NCI-H1694 (cell line): ENCODE measurements around the gene ARHGAP45.

Experiments used
- DNase-seq: peaks from one replicate; lab custom pipeline; 2025; lab: John Stamatoyannopoulos, UW

Gene ARHGAP45

DNA sequence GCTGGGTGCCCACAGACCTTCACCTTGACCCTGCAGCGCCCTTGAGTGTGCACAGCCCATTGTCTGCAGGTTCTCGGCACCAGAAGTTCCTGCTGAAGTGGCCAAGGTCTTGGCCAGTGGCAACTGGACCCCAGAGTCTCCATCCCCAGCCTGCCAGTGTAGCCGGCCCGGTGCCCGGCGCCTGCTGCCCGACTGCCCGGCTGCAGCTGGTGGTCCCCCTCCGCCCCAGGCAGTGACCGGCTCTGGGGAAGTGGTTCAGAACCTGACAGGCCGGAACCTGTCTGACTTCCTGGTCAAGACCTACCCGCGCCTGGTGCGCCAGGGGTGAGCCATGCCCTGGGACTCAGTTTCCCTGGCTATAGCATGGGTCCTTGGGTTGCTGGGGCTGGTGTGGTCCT, 11.9 kb upstream of the ARHGAP45 start:
- DNase-seq = no peak

DNA sequence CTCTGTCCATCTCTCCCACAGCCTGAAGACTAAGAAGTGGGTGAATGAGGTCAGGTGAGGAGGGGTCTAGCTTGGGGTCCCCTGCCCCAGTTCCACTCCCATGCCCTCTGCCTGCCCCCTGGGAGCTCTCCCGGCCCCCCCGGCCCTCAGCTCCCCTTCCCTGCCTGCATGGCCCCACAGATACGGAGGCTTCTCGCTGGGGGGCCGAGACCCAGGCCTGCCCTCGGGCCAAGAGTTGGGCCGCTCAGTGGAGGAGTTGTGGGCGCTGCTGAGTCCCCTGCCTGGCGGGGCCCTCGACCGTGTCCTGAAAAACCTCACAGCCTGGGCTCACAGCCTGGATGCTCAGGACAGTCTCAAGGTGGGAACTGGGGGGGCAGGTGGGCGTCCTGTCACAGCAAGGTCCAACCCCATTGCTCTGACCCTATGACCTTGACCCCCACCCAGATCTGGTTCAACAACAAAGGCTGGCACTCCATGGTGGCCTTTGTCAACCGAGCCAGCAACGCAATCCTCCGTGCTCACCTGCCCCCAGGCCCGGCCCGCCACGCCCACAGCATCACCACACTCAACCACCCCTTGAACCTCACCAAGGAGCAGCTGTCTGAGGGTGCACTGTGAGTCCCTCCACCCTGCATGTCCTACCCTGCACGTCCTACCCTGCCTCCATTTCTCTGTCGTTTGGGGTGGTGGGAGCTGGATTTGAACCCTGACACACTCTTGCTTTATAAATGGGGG, 10.9 kb upstream of the ARHGAP45 start:
- DNase-seq = no peak

DNA sequence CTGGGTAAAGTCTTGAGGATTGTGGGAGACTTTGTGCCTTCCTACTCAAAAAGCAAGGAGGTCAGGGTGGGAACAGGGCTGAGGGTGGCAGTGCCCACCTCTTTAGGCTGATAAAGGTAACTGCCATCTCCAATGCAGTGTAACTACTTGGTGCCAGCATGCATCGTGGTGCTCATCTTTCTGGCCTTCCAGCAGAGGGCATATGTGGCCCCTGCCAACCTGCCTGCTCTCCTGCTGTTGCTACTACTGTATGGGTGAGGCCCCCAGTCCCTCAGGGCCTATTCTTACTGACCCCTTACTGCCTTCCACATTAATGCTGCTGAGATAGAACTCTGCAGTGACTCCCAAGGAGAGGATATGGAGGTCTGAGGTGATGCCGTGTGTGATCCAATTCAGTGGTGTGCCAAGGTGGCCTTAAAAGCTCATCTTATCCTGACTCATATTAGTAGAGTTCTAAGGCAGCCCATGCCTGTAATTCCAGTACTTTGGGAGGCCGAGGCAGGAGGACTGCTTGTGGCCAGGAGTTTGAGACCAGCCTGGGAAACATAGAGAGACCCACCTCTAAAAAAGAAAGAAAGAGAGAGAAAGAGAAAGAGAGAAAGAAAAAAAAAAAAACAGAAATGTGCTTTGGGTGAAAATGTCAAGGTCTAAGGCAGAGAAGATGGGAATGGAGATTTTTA, 9.7 kb upstream of the ARHGAP45 start:
- no peak for DNase-seq

DNA sequence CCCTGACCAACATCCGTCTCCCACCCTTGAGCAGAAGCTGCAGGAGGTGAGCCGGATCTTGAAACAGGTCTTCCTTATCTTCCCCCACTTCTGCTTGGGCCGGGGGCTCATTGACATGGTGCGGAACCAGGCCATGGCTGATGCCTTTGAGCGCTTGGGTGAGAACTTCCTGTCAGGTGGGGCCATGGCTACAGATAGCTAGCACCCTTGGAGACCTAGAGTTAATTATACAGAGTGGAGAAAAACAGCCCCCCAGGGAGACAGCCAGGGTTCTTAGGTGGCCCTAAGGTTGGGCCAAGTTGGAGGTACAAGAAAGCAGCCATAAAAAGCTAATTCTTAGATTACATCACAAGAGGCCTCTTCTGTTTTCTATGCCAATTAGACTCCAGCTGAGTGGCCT, 8.9 kb upstream of the ARHGAP45 start:
- no peak for DNase-seq

DNA sequence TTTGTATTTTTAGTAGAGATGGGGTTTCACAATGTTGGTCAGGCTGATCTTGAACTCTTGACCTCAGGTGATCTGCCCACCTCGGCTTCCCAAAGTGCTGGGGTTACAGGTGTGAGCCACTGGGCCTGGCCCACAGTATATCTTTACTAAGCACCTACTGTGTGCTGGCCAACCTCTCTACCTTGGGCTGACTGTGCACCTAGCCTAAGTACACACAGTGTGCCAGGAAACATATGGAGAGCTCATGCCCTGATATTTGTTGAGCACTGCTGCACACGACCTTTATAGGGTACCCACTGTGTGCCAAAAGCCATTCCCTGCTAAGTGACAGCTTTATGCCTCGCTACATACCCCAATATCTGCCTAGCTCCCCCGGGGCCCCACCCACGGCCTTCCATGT, 6.3 kb upstream of the ARHGAP45 start:
- DNase-seq = no peak

DNA sequence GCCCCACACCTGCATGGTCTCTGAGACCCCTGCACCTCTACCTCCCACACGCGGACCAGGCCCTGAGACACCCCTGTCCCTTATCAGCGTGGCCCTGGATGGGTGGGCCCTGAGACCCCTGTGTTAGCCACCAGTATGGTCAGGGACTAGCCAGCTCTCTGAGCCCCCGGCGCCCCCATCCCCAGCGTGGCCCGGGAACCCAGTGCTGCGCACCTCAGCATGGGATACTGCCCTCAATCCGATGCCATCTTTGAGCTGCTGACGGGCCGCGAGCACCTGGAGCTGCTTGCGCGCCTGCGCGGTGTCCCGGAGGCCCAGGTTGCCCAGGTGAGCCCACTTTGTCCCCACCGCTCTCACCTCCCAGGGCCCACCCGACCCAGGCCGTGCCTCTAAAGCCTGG, 5.0 kb upstream of the ARHGAP45 start:
- DNase-seq = no peak

DNA sequence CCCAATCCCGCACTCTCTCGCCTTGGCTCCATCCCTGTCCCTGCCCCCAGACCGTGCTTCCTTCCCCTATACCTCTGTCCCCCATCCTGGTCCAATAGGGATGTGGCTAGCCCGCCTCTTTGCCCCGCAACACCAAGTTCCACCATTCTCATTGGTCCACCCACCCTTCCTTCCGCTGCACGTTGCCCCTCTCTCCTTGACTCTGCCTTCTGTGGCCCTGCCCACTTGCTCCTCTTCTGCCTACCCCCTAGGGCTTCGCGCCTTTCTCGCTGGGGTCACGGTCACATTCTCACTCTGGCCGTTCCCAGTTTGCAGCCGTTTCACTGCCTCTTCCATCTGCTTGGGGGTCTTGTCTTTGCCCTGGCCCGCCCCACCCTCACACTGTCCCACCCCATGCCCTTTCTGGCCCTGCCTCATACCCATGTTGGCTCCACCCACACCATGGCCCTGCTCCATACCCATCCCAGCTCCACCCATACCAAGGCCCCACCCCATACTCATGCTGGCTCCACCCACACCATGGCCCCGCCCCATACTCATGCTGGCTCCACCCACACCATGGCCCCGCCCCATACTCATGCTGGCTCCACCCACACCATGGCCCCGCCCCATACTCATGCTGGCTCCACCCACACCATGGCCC, 4.5 kb upstream of the ARHGAP45 start:
- DNase-seq = no peak

DNA sequence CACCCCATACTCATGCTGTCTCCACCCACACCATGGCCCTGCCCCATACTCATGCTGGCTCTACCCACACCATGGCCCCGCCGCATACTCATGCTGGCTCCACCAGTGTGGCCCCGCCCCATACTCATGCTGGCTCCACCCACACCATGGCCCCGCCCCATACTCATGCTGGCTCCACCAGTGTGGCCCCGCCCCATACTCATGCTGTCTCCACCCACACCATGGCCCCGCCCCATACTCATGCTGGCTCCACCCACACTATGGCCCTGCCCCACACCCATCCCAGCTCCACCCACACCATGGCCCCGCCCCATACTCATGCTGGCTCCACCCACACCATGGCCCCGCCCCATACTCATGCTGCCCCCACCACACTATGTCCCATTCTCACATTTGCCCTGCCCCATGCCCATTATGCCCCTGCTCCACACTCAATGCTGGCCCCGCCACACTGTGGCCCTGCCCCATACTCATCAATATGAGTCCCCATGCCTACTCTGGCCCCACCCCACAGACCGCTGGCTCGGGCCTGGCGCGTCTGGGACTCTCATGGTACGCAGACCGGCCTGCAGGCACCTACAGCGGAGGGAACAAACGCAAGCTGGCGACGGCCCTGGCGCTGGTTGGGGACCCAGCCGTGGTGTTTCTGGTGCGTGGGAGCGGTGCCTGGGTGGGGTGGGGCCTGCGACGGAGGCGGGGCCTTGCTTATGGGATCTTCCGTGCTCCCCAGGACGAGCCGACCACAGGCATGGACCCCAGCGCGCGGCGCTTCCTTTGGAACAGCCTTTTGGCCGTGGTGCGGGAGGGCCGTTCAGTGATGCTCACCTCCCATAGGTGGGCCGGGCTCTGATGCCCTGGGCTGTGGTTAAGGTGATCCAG, 3.7 kb upstream of the ARHGAP45 start:
- no peak for DNase-seq

DNA sequence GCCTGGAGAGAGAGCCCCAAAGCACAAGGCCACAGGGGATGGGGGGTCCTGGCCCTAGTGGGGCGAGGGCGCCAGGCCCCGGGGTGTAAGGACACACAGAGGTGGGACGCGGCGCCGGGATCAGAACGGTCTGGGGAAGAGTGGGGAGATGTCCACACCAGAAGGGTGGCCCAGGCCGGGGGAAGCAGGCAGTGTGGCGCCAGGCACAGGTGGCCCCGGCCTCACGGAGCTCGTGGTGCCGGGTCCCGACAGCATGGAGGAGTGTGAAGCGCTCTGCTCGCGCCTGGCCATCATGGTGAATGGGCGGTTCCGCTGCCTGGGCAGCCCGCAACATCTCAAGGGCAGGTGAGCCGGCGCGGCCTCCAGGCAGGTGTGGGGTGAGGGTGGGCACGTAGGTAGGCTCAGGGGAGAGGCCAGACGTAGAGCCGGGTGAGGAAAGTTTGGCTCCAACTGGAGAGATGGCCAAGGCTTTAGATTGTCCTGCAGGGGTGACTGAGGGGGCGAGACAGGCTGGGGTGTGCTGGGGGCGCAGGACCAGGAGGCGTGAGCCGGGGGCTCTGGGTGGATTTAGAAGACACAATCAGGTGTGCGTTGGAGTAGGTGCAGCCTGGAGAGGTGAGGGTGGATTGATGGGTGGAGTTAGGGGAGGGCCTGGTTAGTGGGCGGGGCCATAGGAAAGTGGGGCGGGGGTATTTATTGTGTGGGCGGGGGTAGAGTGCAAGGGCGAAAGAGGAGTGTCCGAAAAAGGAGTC, 2.9 kb upstream of the ARHGAP45 start:
- no peak for DNase-seq

DNA sequence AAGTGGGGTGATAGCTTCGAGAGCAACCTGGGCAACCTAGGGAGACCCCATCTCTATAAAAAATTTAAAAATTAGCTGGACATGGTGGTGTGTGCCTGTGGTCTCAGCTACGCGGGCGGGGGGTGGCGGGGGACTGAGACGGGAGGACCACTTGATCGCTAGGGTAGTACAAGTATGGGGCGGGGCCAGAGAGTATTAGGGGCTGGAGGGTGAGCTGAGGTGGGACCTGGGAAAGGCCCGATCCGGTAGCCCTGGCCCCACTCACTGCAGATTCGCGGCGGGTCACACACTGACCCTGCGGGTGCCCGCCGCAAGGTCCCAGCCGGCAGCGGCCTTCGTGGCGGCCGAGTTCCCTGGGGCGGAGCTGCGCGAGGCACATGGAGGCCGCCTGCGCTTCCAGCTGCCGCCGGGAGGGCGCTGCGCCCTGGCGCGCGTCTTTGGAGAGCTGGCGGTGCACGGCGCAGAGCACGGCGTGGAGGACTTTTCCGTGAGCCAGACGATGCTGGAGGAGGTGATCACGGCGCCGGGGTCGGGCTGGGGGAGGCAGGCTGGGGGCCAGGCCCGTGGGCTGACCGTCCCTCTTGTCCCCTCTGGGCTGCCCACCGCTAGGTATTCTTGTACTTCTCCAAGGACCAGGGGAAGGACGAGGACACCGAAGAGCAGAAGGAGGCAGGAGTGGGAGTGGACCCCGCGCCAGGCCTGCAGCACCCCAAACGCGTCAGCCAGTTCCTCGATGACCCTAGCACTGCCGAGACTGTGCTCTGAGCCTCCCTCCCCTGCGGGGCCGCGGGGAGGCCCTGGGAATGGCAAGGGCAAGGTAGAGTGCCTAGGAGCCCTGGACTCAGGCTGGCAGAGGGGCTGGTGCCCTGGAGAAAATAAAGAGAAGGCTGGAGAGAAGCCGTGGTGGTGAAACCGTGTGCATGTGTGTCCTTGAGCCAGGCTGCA, 2.0 kb upstream of the ARHGAP45 start:
- DNase-seq = no peak

DNA sequence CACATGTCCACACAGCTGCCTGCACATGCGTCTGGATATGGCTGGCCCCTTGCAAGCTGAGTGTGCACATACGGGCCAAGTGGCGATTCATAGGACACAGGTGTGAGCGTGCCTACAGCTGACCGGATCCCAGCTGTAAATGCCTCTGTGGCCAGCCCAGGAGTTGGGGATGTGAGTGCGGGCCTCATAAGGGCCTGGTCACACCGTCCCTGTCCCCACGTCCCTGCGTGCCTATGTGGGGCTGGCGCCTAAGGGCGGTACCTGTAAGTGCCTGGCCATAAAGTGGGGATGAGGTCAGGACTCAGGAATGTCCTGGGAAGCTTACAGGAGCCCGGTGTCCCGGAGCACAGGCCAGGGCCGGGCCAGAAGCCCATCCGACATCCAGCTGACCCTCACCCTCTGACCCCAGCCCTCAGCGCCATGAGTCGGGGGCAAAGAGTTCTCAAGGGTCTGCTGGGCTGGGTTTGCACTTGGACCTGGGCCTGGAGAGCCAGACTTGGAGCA, 1.3 kb upstream of the ARHGAP45 start:
- no peak for DNase-seq

DNA sequence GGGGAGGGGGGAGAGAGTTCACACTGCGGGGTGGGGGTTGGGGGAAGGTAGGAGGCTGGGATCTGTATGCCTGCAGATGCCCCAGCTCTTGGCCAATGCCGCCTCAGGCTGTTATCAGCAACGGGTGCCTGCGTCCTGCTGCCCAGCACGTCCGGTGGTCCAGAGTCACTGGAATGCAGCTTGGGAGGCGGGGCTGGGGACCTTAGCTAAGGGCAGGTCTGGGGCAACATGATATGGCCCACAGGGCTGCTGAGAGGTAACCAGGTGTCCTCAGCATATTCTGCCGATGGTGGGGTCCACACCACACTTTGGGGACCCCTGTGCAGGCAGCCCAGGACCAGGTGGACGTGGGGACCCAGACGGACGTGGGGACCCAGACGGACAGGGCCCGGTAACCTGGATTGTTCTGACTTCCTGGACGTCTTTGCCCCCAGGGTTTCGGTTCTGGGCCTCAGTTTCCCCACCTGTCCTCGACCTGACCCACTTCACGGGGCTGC, 668 bp upstream of the ARHGAP45 start:
- no peak for DNase-seq

DNA sequence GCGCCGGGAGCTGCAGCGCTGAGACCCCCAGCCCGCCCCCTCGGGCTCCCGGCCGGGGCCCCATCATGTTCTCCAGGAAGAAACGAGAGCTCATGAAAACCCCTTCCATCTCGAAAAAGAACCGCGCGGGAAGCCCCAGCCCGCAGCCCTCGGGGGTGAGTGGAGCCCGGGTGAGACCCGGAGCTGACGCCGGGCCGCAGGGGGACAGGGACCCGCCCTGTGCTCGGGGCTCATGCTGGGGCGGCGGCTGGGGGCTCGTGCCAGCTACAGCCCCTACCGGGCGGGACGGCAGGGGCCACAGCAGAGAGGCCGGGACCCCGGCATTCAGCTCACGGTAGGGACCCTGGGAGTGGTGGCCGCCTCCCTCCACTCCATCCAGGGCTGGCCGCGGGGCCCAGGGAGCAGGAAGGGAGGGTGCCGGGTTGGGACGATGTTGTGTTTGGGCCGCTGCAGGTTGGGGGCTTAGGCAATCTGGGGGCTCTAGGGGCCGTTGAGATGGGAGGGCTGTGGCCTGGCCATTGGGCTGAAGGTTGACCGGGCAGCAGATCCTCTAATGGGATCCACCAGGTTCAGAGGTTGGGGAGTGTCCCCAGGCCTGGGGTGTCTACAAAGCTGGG, 482 bp downstream of the ARHGAP45 start:
- DNase-seq = no peak

DNA sequence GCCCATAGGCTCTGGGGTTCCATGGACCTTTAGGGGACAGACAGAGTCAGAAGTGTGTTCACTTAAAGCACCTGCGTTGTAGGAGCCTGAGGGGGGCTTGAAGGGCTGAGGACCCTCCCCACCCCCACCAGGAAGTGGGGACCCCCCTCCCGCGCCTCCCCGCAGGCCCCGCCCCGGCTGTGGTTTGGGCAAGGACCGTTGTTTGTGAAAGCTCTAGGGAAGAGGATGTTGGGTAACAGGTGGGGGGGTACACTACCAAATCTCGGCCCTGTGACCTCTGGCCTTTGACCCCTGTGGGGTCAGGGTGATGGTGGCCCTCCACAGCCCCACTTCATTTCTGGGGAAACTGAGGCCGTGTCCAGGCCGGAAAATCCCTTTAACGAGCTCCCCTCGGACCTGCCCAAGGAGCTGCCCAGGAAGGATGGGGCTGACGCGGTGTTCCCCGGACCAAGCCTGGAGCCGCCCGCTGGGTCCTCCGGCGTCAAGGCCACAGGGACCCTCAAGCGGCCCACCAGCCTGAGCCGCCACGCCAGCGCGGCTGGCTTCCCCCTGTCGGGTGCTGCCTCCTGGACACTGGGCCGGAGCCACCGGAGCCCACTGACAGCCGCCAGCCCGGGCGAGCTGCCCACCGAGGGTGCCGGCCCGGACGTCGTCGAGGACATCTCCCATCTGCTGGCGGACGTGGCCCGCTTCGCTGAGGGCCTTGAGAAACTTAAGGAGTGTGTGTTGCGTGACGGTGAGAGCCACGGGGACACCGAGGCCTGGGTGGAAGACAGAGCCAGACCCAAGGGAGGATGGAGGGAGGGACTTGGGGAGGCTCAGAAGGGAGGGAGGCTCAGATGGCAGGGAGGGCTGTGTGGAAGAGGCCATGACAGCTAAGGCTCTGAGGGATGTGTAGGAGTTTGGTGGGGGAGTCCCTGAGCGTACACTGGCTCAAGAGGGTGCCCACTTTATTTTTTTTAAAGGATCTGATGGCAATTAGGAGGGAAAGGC, 1.3 kb downstream of the ARHGAP45 start:
- DNase-seq = no peak

DNA sequence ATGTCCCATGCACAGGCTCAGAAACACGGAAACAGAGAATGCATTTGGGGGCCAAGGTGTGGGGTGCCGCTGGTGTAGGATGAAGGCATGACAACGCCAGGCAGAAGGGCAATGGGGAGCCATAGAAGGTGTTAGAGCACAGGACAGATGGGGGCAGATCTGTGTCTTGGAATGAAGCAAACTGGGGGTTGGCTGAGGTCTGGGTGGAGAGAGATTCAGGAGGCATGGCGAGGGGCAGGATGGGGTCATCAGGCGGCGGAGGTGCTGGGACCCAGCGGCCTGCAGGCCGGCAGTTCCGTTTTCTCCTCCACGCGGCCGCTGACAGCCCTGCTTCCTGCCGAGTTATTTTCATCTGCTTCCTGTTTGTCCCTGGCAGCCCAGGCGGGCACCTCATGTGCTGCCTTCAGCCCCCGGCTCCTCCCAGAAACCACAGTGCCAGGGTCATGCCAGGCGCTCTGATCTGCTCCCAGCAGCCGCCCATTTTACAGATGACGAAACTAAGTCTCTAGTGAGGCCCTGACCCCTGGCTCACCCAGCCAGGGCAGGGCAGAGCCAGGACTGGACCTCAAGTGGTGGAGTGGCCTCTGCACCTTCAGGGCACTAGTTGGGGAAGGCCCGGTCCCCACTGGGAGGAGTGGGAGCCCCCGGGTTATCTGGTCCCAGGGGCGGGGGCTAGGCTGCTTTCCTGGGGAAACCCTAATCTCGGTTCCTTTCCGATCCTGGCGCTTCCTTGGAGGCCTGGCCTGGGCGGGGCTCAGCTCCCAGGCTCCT, 2.2 kb downstream of the ARHGAP45 start:
- DNase-seq = no peak

DNA sequence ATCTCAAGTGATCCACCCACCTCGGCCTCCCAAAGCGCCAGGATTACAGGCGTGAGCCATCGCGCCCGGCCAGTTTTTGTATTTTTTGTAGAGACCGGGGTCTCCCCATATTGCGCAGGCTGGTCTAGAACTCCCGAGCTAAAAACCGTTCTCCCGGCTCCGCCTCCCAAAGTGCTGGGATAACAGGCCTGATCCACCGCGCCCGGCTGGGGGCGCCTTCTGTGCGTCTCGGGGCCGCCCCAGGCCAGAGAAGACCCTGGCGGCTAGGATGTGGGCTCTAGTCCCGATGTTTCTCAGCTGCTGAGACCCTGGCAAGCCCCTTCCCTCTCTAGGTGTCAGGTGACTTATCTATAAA, 3.6 kb downstream of the ARHGAP45 start:
- DNase-seq = no peak

DNA sequence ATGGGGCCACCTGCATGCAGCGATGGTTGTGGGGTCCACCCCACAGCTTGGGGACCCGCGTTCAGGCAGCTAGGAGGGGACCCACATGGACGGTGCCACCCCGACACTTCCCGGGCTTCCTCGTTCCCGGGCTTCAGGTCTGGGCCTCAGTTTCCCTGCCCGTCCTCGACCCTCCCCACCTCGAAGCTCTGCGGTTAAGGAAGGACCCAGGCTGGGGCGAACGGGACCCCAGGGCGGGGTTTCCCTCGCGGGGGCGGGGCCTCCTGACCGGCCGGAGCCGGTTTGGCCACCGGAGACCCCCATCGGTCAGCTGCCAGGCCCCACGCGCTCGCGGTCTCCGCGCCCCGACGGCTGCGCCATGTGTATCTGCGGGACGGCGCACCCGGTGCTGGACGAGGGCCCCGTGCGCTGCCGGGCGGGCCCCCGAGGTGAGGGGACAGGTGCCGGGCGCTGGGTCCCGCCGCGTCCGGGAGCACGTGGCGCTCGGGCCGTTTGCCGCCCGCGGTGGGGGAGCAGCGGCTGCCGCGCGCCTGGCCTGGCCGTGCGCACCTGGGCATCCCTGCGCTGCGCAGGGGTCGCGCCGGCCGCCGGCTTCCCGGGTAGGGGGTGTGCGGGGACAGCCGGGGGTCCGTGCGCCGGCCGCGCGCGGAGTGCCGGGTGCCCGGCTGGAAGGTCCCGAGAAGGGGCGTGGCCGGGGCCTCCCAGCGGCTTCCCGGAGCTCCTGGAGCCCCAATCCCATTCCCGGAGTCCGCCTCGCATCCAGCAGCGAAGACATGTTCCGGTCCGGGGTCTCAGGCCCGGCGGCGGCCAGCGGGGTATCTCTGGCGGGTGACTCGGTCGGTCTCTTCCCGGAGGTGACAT, 4.2 kb downstream of the ARHGAP45 start:
- no peak for DNase-seq
